ENCODE measurements around the gene SHROOM4.

Gene SHROOM4

GRCh38 chrX:50770702-50771101, 43.3 kb downstream of the SHROOM4 start:
- no peak overlapping the region for H2AFZ ChIP-seq (ENCODE audit: low read length)
- H4K20me1 ChIP-seq (ENCODE audit: insufficient read depth, low read length) = no peaks in the 10 kb centered on the region
- no peaks in the 10 kb centered on the region for H3K9me2 ChIP-seq (replicated peaks; ENCODE audit: insufficient read depth, low read length)
- no peaks in the 10 kb centered on the region for H3K9me3 ChIP-seq (replicated peaks; ENCODE audit: insufficient read depth, low read length)
- no peak overlapping the region for H3K9ac ChIP-seq (ENCODE audit: low read length)
- no peaks in the 10 kb centered on the region for H3K4me1 ChIP-seq (ENCODE audit: low read length)
- H3K79me2 ChIP-seq (ENCODE audit: low read length) = no peaks in the 10 kb centered on the region
- H3K4me3 ChIP-seq (ENCODE audit: low read length) = no peak overlapping the region
- H3K4me2 ChIP-seq (ENCODE audit: low read depth, low read length) = no peak overlapping the region
- TF ChIP-seq EZH2 (optimal IDR thresholded peaks at IDR 0.05; ENCODE audit: low read depth, low read length) (no peak), CTCF (IDR thresholded peaks at IDR 0.05; ENCODE audit: low read length) (no peak), EZH2phosphoT487 (IDR thresholded peaks at IDR 0.05; ENCODE audit: low read length) (no peak)
- H3F3A ChIP-seq (ENCODE audit: insufficient read depth, low read length) = no peaks in the 10 kb centered on the region
- H3K27ac ChIP-seq (ENCODE audit: low read length) = no peak overlapping the region
- no peaks in the 10 kb centered on the region for H3K27me3 ChIP-seq (replicated peaks; ENCODE audit: insufficient read depth, low read length)
- H3K36me3 ChIP-seq (replicated peaks; ENCODE audit: insufficient read depth, low read length) = no peaks in the 10 kb centered on the region
- no peak for DNase-seq

GRCh38 chrX:50769389-50770063, 44.5 kb downstream of the SHROOM4 start:
- Histone ChIP-seq H3K27me3 (replicated peaks; ENCODE audit: insufficient read depth, low read length) (no peaks in the 10 kb centered on the region), H3K4me2 (ENCODE audit: low read depth, low read length) (no peak overlapping the region), H2AFZ (ENCODE audit: low read length) (no peak overlapping the region), H4K20me1 (ENCODE audit: insufficient read depth, low read length) (no peaks in the 10 kb centered on the region), H3K4me1 (ENCODE audit: low read length) (no peaks in the 10 kb centered on the region), H3K79me2 (ENCODE audit: low read length) (no peaks in the 10 kb centered on the region), H3K9ac (ENCODE audit: low read length) (no peak overlapping the region), H3K9me2 (replicated peaks; ENCODE audit: insufficient read depth, low read length) (no peaks in the 10 kb centered on the region), H3K27ac (ENCODE audit: low read length) (no peak overlapping the region), H3K4me3 (ENCODE audit: low read length) (no peak overlapping the region), H3F3A (ENCODE audit: insufficient read depth, low read length) (no peaks in the 10 kb centered on the region), H3K36me3 (replicated peaks; ENCODE audit: insufficient read depth, low read length) (no peaks in the 10 kb centered on the region), H3K9me3 (replicated peaks; ENCODE audit: insufficient read depth, low read length) (no peaks in the 10 kb centered on the region)
- no peak for DNase-seq
- TF ChIP-seq EZH2phosphoT487 (IDR thresholded peaks at IDR 0.05; ENCODE audit: low read length) (no peak), EZH2 (optimal IDR thresholded peaks at IDR 0.05; ENCODE audit: low read depth, low read length) (no peak), CTCF (IDR thresholded peaks at IDR 0.05; ENCODE audit: low read length) (no peak)

- Histone ChIP-seq H2AFZ (ENCODE audit: low read length) (no peak overlapping the region), H4K20me1 (ENCODE audit: insufficient read depth, low read length) (no peaks in the 10 kb centered on the region), H3K4me3 (ENCODE audit: low read length) (no peak overlapping the region), H3F3A (ENCODE audit: insufficient read depth, low read length) (no peaks in the 10 kb centered on the region), H3K9me3 (replicated peaks; ENCODE audit: insufficient read depth, low read length) (no peaks in the 10 kb centered on the region), H3K4me1 (ENCODE audit: low read length) (no peaks in the 10 kb centered on the region), H3K79me2 (ENCODE audit: low read length) (no peaks in the 10 kb centered on the region), H3K27me3 (replicated peaks; ENCODE audit: insufficient read depth, low read length) (no peaks in the 10 kb centered on the region), H3K9ac (ENCODE audit: low read length) (no peak overlapping the region), H3K27ac (ENCODE audit: low read length) (no peak overlapping the region), H3K36me3 (replicated peaks; ENCODE audit: insufficient read depth, low read length) (no peaks in the 10 kb centered on the region), H3K4me2 (ENCODE audit: low read depth, low read length) (no peak overlapping the region), H3K9me2 (replicated peaks; ENCODE audit: insufficient read depth, low read length) (no peaks in the 10 kb centered on the region)
- TF ChIP-seq EZH2phosphoT487 (IDR thresholded peaks at IDR 0.05; ENCODE audit: low read length) (no peak), CTCF (IDR thresholded peaks at IDR 0.05; ENCODE audit: low read length) (no peak), EZH2 (optimal IDR thresholded peaks at IDR 0.05; ENCODE audit: low read depth, low read length) (no peak)
- no peak for DNase-seq
Observed at GRCh38 chrX:50768801-50769200, 45.2 kb downstream of the SHROOM4 start.

Data from MM.1S (cell line).